ENCODE data around the gene RPRD1A. TPM values are rescaled to one million over a fixed set of nuclear protein-coding genes. Genes with fewer than 3 reads are reported as not detected.

RPRD1A gene
- total RNA-seq, 4 donors from 2014 or later, result 81.4 to 103 (median 92.4) TPM

DNA sequence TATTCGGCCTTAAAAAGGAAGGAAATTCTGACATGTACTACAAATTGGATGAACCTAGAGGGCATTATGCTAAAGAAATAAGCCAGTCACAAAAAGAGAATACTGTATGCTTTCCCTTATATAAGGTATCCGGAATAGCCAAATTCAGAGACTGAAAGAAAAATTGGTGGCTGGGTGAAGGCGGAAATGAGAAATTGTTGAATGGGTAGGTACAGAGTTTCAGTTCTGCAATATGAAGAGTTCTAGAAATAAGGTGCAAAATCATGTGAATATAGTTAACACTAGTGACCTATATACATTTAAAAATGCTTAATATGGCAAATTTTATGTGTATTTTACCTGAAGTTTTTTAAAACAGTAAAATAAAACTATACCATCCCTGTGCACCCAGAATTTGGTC, 51.7 kb downstream of the RPRD1A start:
- no peak for ATAC-seq
- Histone ChIP-seq H3K4me3 (no peak overlapping the region), H3K4me1 (no peaks in the 10 kb centered on the region), H3K36me3 (no peaks in the 10 kb centered on the region), H3K9me3 (no peaks in the 10 kb centered on the region), H3K27ac (no peak overlapping the region), H3K27me3 (no peaks in the 10 kb centered on the region)
- 89 to 95% methylated on average over 2 to 3 of the region's 3 CpGs for WGBS, 2 donors (ENCODE audit: low coverage in 1 of 2)
- TF ChIP-seq POLR2A (IDR thresholded peaks at IDR 0.05) (no peak), POLR2AphosphoS5 (IDR thresholded peaks at IDR 0.05) (no peak), CTCF (IDR thresholded peaks at IDR 0.05) (no peak), EP300 (IDR thresholded peaks at IDR 0.05) (no peak)

DNA sequence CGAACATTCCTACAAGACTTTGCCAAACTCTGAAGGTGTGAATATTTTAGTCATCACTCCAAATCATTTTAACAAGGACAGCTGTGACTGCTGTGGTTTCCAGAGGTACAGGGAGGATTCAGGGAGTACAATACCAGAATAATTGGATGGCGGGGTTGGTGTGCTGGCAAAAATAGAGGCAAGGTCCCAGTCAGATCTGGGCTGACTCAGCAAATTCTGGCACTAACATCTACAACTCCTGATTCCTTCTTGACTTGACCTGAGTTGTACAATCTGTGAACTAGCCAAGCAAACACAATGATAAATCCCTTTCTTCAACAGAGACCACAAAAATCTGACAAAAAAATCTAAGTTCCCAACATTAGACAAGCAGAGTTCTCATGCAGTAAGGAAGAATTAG, 54.5 kb downstream of the RPRD1A start:
- no peaks in the 10 kb centered on the region for H3K27me3 ChIP-seq
- H3K4me3 ChIP-seq, result no peak overlapping the region
- 98 to 100% methylated on average over 1 to 2 of the region's 2 CpGs for WGBS, 2 donors (ENCODE audit: low coverage in 1 of 2)
- TF ChIP-seq POLR2AphosphoS5 (IDR thresholded peaks at IDR 0.05), result no peak
- TF ChIP-seq CTCF (IDR thresholded peaks at IDR 0.05), result no peak
- no peak for TF ChIP-seq EP300 (IDR thresholded peaks at IDR 0.05)
- TF ChIP-seq POLR2A (IDR thresholded peaks at IDR 0.05), result no peak
- H3K27ac ChIP-seq, result no peak overlapping the region
- no peaks in the 10 kb centered on the region for H3K4me1 ChIP-seq
- ATAC-seq, result no peak
- H3K36me3 ChIP-seq, result no peaks in the 10 kb centered on the region
- no peaks in the 10 kb centered on the region for H3K9me3 ChIP-seq

DNA sequence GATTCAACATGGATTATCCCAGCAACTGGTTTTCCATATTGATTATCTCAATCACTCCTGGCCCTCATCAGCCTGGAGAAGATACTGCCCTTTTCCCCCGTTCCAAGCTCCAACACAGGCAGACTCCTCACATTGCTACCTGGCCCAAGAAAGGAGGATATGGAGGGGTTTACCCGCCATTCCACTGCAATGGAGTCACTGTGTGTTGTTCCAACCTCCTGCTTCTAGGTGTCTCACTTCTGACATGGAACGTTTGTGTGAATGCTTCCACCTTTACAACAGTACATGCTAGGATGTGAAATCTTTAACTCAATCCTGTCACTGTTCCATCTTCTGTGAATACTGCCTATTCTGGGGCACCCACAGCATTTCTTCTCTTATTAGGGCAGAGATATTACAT, 58.1 kb downstream of the RPRD1A start:
- no peaks in the 10 kb centered on the region for H3K9me3 ChIP-seq
- WGBS, 2 donors (ENCODE audit: low coverage in 1 of 2), result 33 to 76% methylated on average over 1 to 3 of the region's 3 CpGs
- no peaks in the 10 kb centered on the region for H3K27me3 ChIP-seq
- no peak overlapping the region for H3K27ac ChIP-seq
- TF ChIP-seq EP300 (IDR thresholded peaks at IDR 0.05) (no peak), POLR2A (IDR thresholded peaks at IDR 0.05) (no peak), CTCF (IDR thresholded peaks at IDR 0.05) (no peak), POLR2AphosphoS5 (IDR thresholded peaks at IDR 0.05) (no peak)
- no peak overlapping the region for H3K4me3 ChIP-seq
- no peaks in the 10 kb centered on the region for H3K4me1 ChIP-seq
- no peaks in the 10 kb centered on the region for H3K36me3 ChIP-seq
- ATAC-seq, result no peak

- 80 to 90% methylated on average over 2 of the region's 2 CpGs for WGBS, 2 donors (ENCODE audit: low coverage in 1 of 2)
- no peaks in the 10 kb centered on the region for H3K4me1 ChIP-seq
- H3K27ac ChIP-seq, result no peak overlapping the region
- H3K36me3 ChIP-seq, result no peaks in the 10 kb centered on the region
- H3K9me3 ChIP-seq, result no peaks in the 10 kb centered on the region
- TF ChIP-seq POLR2A (IDR thresholded peaks at IDR 0.05), result no peak
- no peak for TF ChIP-seq CTCF (IDR thresholded peaks at IDR 0.05)
- no peak for TF ChIP-seq POLR2AphosphoS5 (IDR thresholded peaks at IDR 0.05)
- TF ChIP-seq EP300 (IDR thresholded peaks at IDR 0.05), result no peak
- H3K27me3 ChIP-seq, result no peaks in the 10 kb centered on the region
- no peak overlapping the region for H3K4me3 ChIP-seq
- ATAC-seq, result no peak
Measured at GRCh38 chr18:36006997-36007396, 60.4 kb downstream of the RPRD1A start.

- H3K9me3 ChIP-seq, result no peaks in the 10 kb centered on the region
- no peak overlapping the region for H3K4me3 ChIP-seq
- 30 to 33% methylated on average over 1 of the region's 1 CpG for WGBS, 2 donors (ENCODE audit: low coverage in 1 of 2)
- no peak for ATAC-seq
- H3K36me3 ChIP-seq, result no peaks in the 10 kb centered on the region
- H3K27ac ChIP-seq, result no peak overlapping the region
- no peaks in the 10 kb centered on the region for H3K27me3 ChIP-seq
- no peaks in the 10 kb centered on the region for H3K4me1 ChIP-seq
- no peak for TF ChIP-seq POLR2AphosphoS5 (IDR thresholded peaks at IDR 0.05)
- no peak for TF ChIP-seq CTCF (IDR thresholded peaks at IDR 0.05)
- no peak for TF ChIP-seq POLR2A (IDR thresholded peaks at IDR 0.05)
- no peak for TF ChIP-seq EP300 (IDR thresholded peaks at IDR 0.05)
Measured at GRCh38 chr18:35999925-36000324, 67.4 kb downstream of the RPRD1A start.
